Stimulated activated CD8-positive, alpha-beta memory T cell treated with anti-CD3 and anti-CD28 coated beads, Interleukin-12 subunit alpha, Interleukin-12 subunit beta, amount 100 ng/mL, for 24 hours (primary cell): ENCODE measurements around the gene CCDC12.

Experiments
- DNase-seq: peaks from one replicate; pipeline ENCODE4 v3.0.0-alpha.2; 2020; ENCODE audit errors: extremely low read depth

Gene CCDC12

GRCh38 chr3:46939578-46940445 is 36.7 kb downstream of the CCDC12 start:
- DNase-seq = no peak

- DNase-seq = no peak
Observed at GRCh38 chr3:46938118-46938517, 38.4 kb downstream of the CCDC12 start.

GRCh38 chr3:46936733-46937250 is 39.8 kb downstream of the CCDC12 start:
- DNase-seq = no peak

GRCh38 chr3:46935989-46936558 is 40.5 kb downstream of the CCDC12 start:
- DNase-seq = no peak

GRCh38 chr3:46935168-46935858 is 41.2 kb downstream of the CCDC12 start:
- DNase-seq = no peak

- DNase-seq = no peak
Observed at GRCh38 chr3:46934498-46935167, 41.9 kb downstream of the CCDC12 start.

- DNase-seq = no peak
Observed at GRCh38 chr3:46934072-46934471, 42.5 kb downstream of the CCDC12 start.

GRCh38 chr3:46933261-46933660 is 43.3 kb downstream of the CCDC12 start:
- DNase-seq = no peak

GRCh38 chr3:46932455-46933225 is 43.9 kb downstream of the CCDC12 start:
- no peak for DNase-seq

GRCh38 chr3:46931631-46932331 is 44.8 kb downstream of the CCDC12 start:
- DNase-seq = no peak

GRCh38 chr3:46930945-46931403 is 45.6 kb downstream of the CCDC12 start:
- no peak for DNase-seq

- DNase-seq = no peak
Observed at GRCh38 chr3:46930166-46930944, 46.2 kb downstream of the CCDC12 start.

GRCh38 chr3:46929324-46929723 is 47.2 kb downstream of the CCDC12 start:
- no peak for DNase-seq

GRCh38 chr3:46928282-46928681 is 48.3 kb downstream of the CCDC12 start:
- DNase-seq = no peak

GRCh38 chr3:46927718-46928073 is 48.8 kb downstream of the CCDC12 start:
- no peak for DNase-seq

- DNase-seq = no peak
Observed at GRCh38 chr3:46926871-46927717, 49.5 kb downstream of the CCDC12 start.

GRCh38 chr3:46926447-46926846 is 50.1 kb downstream of the CCDC12 start:
- no peak for DNase-seq

GRCh38 chr3:46926039-46926438 is 50.5 kb downstream of the CCDC12 start:
- DNase-seq = no peak

GRCh38 chr3:46925585-46925934 is 51.0 kb downstream of the CCDC12 start:
- DNase-seq = no peak
